Neural progenitor cell (in vitro differentiated cells): ENCODE data around the gene DYSF. TPM values are rescaled to one million over a fixed set of nuclear protein-coding genes. Genes with fewer than 3 reads are reported as not detected.

ENCODE experiments used
- DNase-seq: peaks from one replicate; pipeline ENCODE4 v3.0.0-alpha.2; 2016; ENCODE audit warnings: low spot score
- H2AFZ ChIP-seq: fragments of 200-600 bp; sonication (generic); replicated peaks from 2 replicates; pipeline ENCODE4 v1.6.1; 2016; ENCODE audit warnings: antibody characterized with exemption
- H3F3A ChIP-seq: fragments of 200-600 bp; sonication (generic); 2 replicates; pipeline ENCODE4 v1.6.1; 2016; ENCODE audit warnings: antibody characterized with exemption, low read depth
- H3K27ac ChIP-seq: fragments of 200-600 bp; sonication (generic); 2 replicates; pipeline ENCODE4 v1.5.1; 2016; ENCODE audit warnings: mild to moderate bottlenecking
- H3K27me3 ChIP-seq: fragments of 200-600 bp; sonication (generic); 2 replicates; pipeline ENCODE4 v1.6.1; 2016; ENCODE audit warnings: mild to moderate bottlenecking, moderate library complexity
- H3K36me3 ChIP-seq: fragments of 200-600 bp; sonication (generic); 2 replicates; pipeline ENCODE4 v1.5.1; 2016
- H3K4me1 ChIP-seq: fragments of 200-600 bp; sonication (generic); 2 replicates; pipeline ENCODE4 v1.6.1; 2016; ENCODE audit warnings: mixed run types
- H3K4me2 ChIP-seq: fragments of 200-600 bp; sonication (generic); 2 replicates; pipeline ENCODE4 v1.6.1; 2016
- H3K4me3 ChIP-seq: fragments of 200-600 bp; sonication (generic); 2 replicates; pipeline ENCODE4 v1.5.1; 2016
- H3K79me2 ChIP-seq: fragments of 200-600 bp; sonication (generic); 2 replicates; pipeline ENCODE4 v1.6.1; 2016; ENCODE audit warnings: low read depth
- H3K9ac ChIP-seq: fragments of 200-600 bp; sonication (generic); 2 replicates; pipeline ENCODE4 v1.6.1; 2016
- H3K9me3 ChIP-seq: fragments of 200-600 bp; sonication (generic); 2 replicates; pipeline ENCODE4 v1.5.1; 2016; ENCODE audit warnings: low read depth
- H4K20me1 ChIP-seq: fragments of 200-600 bp; sonication (generic); 2 replicates; pipeline ENCODE4 v1.6.1; 2016; ENCODE audit warnings: low read depth
- H3K27ac Mint-ChIP-seq: 3 replicates; pipeline ENCODE4 v1.8.0; 2021; ENCODE audit warnings: mixed read lengths
- H3K27me3 Mint-ChIP-seq: 2 replicates; pipeline ENCODE4 v1.8.0; 2022; ENCODE audit warnings: low read depth, mild to moderate bottlenecking, inconsistent platforms, moderate library complexity, mixed read lengths; ENCODE audit not compliant: insufficient read depth
- H3K36me3 Mint-ChIP-seq: 3 replicates; pipeline ENCODE4 v1.8.0; 2021; ENCODE audit warnings: mixed read lengths
- H3K4me1 Mint-ChIP-seq: 3 replicates; pipeline ENCODE4 v1.8.0; 2021; ENCODE audit warnings: mixed read lengths
- H3K4me3 Mint-ChIP-seq: 3 replicates; pipeline ENCODE4 v1.8.0; 2021; ENCODE audit warnings: mild to moderate bottlenecking, moderate library complexity, mixed read lengths
- H3K9me3 Mint-ChIP-seq: 3 replicates; pipeline ENCODE4 v1.8.0; 2020; ENCODE audit warnings: mixed read lengths
- CTCF ChIP-seq: fragments of 200-600 bp; sonication (generic); IDR thresholded peaks from 2 replicates; pipeline ENCODE4 v1.5.1; 2017; ENCODE audit warnings: antibody characterized with exemption, mild to moderate bottlenecking
- EZH2 ChIP-seq: fragments of 200-600 bp; sonication (generic); IDR thresholded peaks from 2 replicates; pipeline ENCODE4 v1.6.1; 2017; ENCODE audit warnings: antibody characterized with exemption, mild to moderate bottlenecking, moderate library complexity
- EZH2phosphoT487 ChIP-seq: fragments of 200-600 bp; sonication (generic); IDR thresholded peaks from 2 replicates; pipeline ENCODE4 v1.6.1; 2017; ENCODE audit warnings: antibody characterized with exemption
- total RNA-seq: library from RNA; depleted of rRNA; stranded (reverse); fragments of >200 nt; gene quantifications from 2 replicates; pipeline ENCODE4 v1.2.3, GENCODE V29; 2015; ENCODE audit warnings: low replicate concordance

DYSF gene
- total RNA-seq, 1 donor from 2014 or later: 0.39 TPM

- Mint-ChIP-seq H3K9me3 (no peaks in the 10 kb centered on the region), H3K4me1 (no peaks in the 10 kb centered on the region), H3K27ac (no peak overlapping the region), H3K27me3 (peaks cover 8% of the 10 kb centered on the region), H3K4me3 (no peak overlapping the region), H3K36me3 (no peaks in the 10 kb centered on the region)
- peaks cover 8% of the 10 kb centered on the region for H3K4me1 ChIP-seq
- H3K9ac ChIP-seq: no peak overlapping the region
- no peak for TF ChIP-seq EZH2phosphoT487
- no peak overlapping the region for H3K4me2 ChIP-seq
- no peaks in the 10 kb centered on the region for H3K27me3 ChIP-seq
- H3K9me3 ChIP-seq: no peaks in the 10 kb centered on the region
- no peak for DNase-seq
- H3F3A ChIP-seq: no peaks in the 10 kb centered on the region
- no peak overlapping the region for H3K4me3 ChIP-seq
- no peaks in the 10 kb centered on the region for H4K20me1 ChIP-seq
- H2AFZ ChIP-seq: no peak overlapping the region
- no peaks in the 10 kb centered on the region for H3K79me2 ChIP-seq
- no peak overlapping the region for H3K27ac ChIP-seq
- no peaks in the 10 kb centered on the region for H3K36me3 ChIP-seq
These were observed 71.1 kb downstream of the DYSF start for GRCh38 chr2:71524476-71524875.

- Histone ChIP-seq H3K9ac (no peak overlapping the region), H3K4me3 (no peak overlapping the region), H3K4me1 (peaks cover 8% of the 10 kb centered on the region), H3K9me3 (no peaks in the 10 kb centered on the region), H3K4me2 (no peak overlapping the region), H3K79me2 (no peaks in the 10 kb centered on the region), H3F3A (no peaks in the 10 kb centered on the region), H3K36me3 (no peaks in the 10 kb centered on the region), H4K20me1 (no peaks in the 10 kb centered on the region), H3K27me3 (no peaks in the 10 kb centered on the region), H2AFZ (no peak overlapping the region), H3K27ac (no peak overlapping the region)
- Mint-ChIP-seq H3K4me3 (no peak overlapping the region), H3K27me3 (peaks cover 5% of the 10 kb centered on the region), H3K9me3 (no peaks in the 10 kb centered on the region), H3K27ac (peak overlapping the region; percentile 28), H3K4me1 (no peaks in the 10 kb centered on the region), H3K36me3 (no peaks in the 10 kb centered on the region)
- DNase-seq: no peak
- TF ChIP-seq EZH2phosphoT487 (no peak), CTCF (no peak), EZH2 (no peak)
These were observed 72.8 kb downstream of the DYSF start for GRCh38 chr2:71526141-71526540.

GRCh38 chr2:71526975-71527374 is 73.6 kb downstream of the DYSF start:
- no peaks in the 10 kb centered on the region for H4K20me1 ChIP-seq
- no peak overlapping the region for H3K9ac ChIP-seq
- no peaks in the 10 kb centered on the region for H3F3A ChIP-seq
- Mint-ChIP-seq H3K27ac (no peak overlapping the region), H3K36me3 (no peaks in the 10 kb centered on the region), H3K4me1 (no peaks in the 10 kb centered on the region), H3K9me3 (no peaks in the 10 kb centered on the region), H3K4me3 (no peak overlapping the region), H3K27me3 (peaks cover 5% of the 10 kb centered on the region)
- H3K4me2 ChIP-seq: no peak overlapping the region
- H3K9me3 ChIP-seq: no peaks in the 10 kb centered on the region
- H3K4me1 ChIP-seq: peaks cover 8% of the 10 kb centered on the region
- H3K27me3 ChIP-seq: no peaks in the 10 kb centered on the region
- no peaks in the 10 kb centered on the region for H3K36me3 ChIP-seq
- DNase-seq: no peak
- H3K79me2 ChIP-seq: no peaks in the 10 kb centered on the region
- no peak overlapping the region for H3K4me3 ChIP-seq
- H3K27ac ChIP-seq: no peak overlapping the region
- TF ChIP-seq EZH2: no peak
- TF ChIP-seq CTCF: no peak
- TF ChIP-seq EZH2phosphoT487: no peak
- no peak overlapping the region for H2AFZ ChIP-seq

- Mint-ChIP-seq H3K36me3 (no peaks in the 10 kb centered on the region), H3K27me3 (peaks cover 3% of the 10 kb centered on the region), H3K4me3 (no peak overlapping the region), H3K9me3 (no peaks in the 10 kb centered on the region), H3K27ac (no peak overlapping the region), H3K4me1 (no peaks in the 10 kb centered on the region)
- no peaks in the 10 kb centered on the region for H3K79me2 ChIP-seq
- DNase-seq: no peak
- no peaks in the 10 kb centered on the region for H3K9me3 ChIP-seq
- H3F3A ChIP-seq: no peaks in the 10 kb centered on the region
- H3K27me3 ChIP-seq: no peaks in the 10 kb centered on the region
- no peaks in the 10 kb centered on the region for H4K20me1 ChIP-seq
- no peaks in the 10 kb centered on the region for H3K36me3 ChIP-seq
- no peak overlapping the region for H2AFZ ChIP-seq
- H3K4me3 ChIP-seq: no peak overlapping the region
- no peak overlapping the region for H3K27ac ChIP-seq
- no peak overlapping the region for H3K4me2 ChIP-seq
- H3K4me1 ChIP-seq: peaks cover 8% of the 10 kb centered on the region
- no peak overlapping the region for H3K9ac ChIP-seq
- TF ChIP-seq EZH2phosphoT487 (no peak), CTCF (no peak), EZH2 (no peak)
These were observed 74.8 kb downstream of the DYSF start for GRCh38 chr2:71528131-71528591.
